Activated gamma-delta T cell (primary cell): ENCODE data around the gene PLA1A.
A peak's percentile ranks its signal among the peaks of the same experiment; 100 is the strongest.
"Not testable (repeated sequence)": the region's sequence is repeated elsewhere in the genome, so short reads cannot be mapped to it uniquely, and the experiment has no call there.

ENCODE experiments used
- DNase-seq: peaks from one replicate; lab custom pipeline; 2025; lab: John Stamatoyannopoulos, UW

PLA1A gene

GRCh38 chr3:119662604-119663373, 65.1 kb downstream of the PLA1A start:
- no peak for DNase-seq

- no peak for DNase-seq
These were observed 66.2 kb downstream of the PLA1A start for GRCh38 chr3:119663885-119664284.

GRCh38 chr3:119664370-119664769, 66.7 kb downstream of the PLA1A start:
- DNase-seq: no peak

GRCh38 chr3:119664850-119665379, 67.2 kb downstream of the PLA1A start:
- no peak for DNase-seq

GRCh38 chr3:119665954-119666559, 68.4 kb downstream of the PLA1A start:
- no peak for DNase-seq

- no peak for DNase-seq
These were observed 72.4 kb downstream of the PLA1A start for GRCh38 chr3:119669906-119670570.

GRCh38 chr3:119672776-119673175, 75.1 kb downstream of the PLA1A start:
- DNase-seq: no peak

- no peak for DNase-seq
These were observed 76.2 kb downstream of the PLA1A start for GRCh38 chr3:119673875-119674274.

GRCh38 chr3:119675188-119675874, 77.6 kb downstream of the PLA1A start:
- no peak for DNase-seq

- no peak for DNase-seq
These were observed 78.3 kb downstream of the PLA1A start for GRCh38 chr3:119676020-119676419.

- peak; percentile 64 for DNase-seq
These were observed 79.3 kb downstream of the PLA1A start, which contains the start of gene COX17 for GRCh38 chr3:119676771-119677640. COX17 (minus strand) TSS chr3:119677406; CDS start chr3:119677310, 96 bp downstream.

GRCh38 chr3:119677641-119677934, 79.9 kb downstream of the PLA1A start:
- DNase-seq: no peak

GRCh38 chr3:119678209-119678608, 80.5 kb downstream of the PLA1A start:
- DNase-seq: not testable (repeated sequence)
